Middle frontal gyrus (tissue), 1 donor: ENCODE data around the gene AMOTL2.

Source experiments
- DNase-seq: peaks from one replicate; pipeline ENCODE4 v3.0.0-alpha.2; 2015; ENCODE audit warnings: low spot score; ENCODE audit errors: extremely low spot score

Gene AMOTL2

DNA sequence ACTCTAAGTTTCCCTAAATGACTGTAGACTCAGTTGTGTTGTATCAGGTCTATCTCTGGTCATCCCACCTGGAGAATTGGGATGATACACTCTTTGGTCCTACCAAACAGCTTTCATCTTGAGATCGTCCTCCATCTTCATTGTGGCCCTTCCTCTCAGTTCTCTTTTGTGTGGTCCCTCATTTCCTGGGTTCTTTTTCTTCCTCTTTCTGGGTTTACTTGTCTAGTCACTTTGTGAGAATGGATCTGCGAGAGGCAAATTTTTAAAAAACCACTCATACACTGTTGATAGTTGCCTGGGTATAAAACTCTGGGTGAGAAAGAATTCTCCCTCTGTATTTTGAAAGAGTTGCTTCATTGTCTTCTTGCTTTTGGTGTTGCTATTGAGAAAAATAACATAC is 6.0 kb upstream of the AMOTL2 start:
- no peak for DNase-seq

DNA sequence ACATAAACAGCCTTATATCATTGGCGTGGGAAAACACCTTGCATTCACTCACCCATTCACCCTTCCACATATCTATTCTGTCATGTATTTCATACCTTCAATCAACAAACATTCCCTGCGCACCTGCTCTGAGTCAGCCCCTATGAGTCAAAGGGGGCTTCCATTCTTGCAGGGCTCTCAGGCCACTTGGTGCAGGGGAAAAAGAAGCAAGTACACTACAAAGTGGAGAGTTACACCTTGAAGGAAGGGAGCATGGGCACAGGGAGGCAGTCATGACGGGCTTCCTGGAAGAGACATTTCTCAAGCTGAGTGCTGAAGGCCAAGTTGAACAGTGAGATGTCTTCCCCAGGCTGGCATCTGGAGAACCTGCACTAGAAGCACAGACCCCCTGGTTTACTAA is 4.6 kb upstream of the AMOTL2 start:
- no peak for DNase-seq

DNA sequence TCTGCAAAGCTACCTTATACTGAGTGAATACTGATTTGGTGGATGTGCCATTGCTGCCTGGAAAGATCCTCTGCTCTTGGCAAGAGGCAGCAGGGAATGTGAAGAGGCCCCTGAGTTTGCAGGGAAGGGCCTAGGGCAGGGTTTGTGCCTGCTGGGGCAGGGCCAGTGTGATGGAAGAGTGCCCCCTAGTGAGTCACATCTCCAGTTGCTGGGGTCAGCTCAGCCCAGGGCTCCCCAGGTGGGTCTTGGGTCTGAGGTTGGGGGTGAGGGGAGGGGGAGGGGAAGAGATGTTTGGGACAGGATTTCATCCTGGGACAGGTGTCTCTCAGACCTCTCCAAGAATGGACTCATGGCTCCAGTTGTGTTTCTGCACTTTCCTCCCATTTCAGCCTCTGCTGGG is 4.1 kb upstream of the AMOTL2 start:
- DNase-seq: no peak

DNA sequence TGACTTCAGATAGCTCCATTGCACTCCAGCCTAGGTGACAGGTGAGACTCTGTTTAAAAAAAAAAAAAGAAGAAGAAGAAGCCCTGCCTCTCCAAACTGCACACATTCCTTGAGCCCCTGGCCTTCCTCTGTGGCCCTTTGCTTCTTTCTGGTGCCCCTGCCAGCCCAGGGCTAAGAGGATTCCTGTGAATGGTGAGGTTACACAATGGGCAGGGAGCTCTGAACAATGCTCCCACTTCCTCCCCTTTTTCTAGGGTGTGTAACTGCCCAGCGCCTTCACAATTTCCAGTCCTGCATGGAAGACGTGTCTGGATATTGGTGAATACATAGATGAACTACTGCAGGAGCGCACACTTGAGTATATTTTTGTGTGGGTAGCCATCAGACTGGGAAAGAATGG is 3.6 kb upstream of the AMOTL2 start:
- no peak for DNase-seq

DNA sequence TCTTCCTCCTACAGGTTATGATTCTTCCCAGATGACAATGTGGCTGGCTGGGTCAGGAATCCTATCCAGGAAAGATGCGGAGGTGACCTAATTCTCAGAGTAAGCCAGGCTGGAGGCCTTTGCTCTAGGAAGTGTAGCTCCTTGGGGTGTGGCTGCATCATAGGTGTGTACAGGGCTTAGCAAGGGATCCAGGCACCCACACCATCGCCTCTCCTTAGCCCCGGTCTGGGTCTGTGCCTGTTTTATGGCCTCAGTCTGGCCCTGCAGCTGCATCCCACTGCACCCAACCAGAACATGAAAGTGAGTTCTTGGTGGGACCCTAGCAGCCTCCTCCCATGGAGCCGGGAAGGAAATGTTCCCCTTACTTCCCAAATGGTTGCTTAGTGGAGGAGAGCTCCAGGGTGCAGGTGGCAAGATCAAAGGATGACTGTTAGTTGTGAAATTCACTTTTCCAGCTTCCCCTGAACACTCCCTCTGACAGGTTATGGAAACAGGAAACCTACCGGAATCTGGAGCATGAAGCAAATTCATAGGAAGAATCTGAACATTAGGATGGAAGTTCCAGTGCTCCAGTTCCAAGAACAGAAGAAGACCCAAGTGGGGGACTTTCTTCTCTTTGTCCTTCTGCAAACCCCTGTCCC is 2.7 kb upstream of the AMOTL2 start:
- DNase-seq: no peak

DNA sequence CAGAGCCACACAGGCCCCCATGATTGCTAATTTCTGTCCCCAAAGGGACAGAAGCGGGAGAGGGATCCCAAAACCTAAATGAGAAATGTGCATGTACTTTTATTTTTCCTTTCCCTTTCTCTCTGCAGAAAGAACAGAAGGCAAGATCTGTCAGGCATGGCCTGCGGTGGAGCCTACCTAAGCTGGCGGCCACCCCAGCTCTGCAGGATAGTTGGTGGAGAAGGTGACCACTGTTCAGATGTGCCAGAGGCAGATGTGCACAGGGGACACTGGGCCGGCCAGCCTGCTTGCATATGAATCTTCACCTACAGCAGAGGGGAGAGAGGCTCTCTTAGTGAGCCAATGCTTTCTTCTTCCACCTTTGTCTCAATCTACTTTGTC is 2.1 kb upstream of the AMOTL2 start:
- DNase-seq: no peak

DNA sequence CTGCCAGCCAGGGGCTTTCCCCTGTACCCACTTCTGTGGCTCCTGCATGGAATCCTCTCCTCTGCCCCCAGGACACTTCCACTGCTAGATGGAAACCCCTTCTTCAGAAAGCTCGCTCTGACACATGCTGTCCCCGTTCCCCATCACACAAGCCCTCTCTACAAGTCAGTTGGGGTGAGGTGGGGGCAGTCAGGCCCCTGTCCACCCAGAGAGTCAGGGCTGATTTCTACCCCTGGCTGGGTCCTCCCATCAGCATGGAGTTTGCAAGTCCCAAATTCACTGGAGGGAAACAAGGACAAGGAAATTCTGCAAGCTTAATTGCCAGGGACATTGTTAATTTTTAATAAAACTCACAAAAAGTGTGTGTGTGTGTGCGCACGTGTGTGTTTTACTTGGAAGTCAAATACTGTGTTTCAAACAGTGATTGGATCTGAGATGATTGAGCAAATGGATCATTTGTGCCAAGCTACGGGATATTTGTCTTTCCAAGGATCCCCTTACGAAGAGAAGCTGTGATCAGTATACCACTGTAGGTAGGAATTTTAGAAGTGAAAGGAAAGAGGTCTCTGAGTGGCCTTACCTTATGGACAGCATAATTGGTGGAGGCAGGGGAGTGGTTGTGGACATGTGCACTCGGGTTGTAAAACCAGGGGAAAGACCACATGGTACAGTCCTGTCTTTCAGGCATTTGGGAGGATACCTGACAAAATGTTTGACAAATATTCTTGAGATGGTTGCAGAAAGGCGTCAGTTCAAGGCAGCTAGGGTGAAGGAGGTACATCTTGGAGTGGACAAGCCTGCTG is 1.5 kb upstream of the AMOTL2 start:
- DNase-seq: no peak

DNA sequence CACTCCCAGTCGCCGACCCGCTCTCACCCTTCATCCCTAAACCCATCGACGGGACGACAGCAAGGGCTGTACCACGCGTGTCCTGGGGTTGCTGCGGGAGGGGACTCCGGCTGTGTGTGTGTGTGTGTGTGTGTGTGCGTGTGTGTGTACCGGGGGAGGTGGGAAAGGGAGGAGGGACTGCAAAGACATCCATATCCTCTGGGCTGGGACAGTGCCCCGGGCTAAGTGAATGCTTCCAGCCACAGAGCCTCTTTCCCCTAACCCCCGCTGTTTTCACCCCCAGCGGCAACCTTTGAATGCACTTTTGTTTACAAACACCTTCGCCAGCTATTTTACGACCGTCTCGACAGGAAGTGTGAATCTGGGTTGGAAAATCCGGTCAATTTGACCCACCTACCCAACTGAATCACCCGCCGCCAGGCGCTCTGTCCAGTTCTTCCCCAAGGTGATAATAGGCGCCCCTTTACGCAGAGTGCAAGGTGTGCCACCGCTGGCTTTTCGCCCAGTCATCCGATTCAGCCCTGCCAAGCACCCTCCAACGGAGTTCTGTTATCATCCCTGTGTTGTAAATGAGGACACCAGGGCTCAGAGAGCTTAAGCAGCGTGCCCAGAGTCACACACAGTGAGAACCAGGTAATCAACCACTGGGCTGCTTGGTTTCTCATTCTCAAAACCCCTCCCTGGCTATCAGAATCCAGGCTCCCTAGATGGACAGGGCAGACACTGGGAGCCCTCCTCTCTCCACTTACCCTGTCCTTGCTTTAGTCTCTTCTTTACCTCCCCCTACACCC is 739 bp upstream of the AMOTL2 start:
- no peak for DNase-seq

DNA sequence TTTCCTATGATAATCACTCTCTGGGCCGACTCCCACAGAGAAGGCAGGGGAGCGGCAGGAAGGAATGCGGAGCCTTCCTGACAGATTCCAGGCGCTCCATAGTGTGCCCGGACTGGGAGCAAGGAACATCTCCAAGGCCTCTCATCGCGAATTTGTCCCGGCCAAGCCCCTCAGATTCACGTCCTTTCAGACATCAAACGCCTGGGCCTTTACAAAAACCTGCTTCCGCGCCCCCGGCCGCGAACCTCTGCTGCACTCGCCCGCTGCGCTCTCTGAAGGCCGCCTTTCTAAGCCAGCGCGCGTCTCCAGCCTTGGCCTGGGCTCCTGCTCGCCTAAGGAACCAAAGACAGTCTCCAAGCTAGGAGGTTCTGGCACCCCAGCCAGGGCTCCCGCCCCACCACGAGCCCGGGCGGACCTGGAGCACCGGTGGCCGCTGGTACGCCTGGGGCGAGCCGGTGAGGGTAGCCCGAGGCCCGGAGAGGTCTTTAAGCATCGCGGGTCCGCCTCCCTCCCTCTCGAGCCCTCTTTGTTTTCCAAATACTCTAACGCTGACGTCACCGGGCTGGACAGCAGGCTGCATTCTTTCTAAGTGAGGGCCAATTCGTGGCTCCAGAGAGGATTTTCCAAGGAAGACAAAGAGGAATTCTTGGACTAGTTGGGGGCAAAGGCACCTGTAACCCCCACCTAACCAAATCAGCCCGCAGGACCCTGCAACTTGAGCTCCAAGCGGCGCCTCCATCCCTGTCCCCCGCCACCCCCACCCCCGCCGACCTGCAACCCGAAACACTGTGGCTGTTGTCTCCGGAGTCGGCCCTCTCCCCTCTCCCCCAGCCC is 759 bp downstream of the AMOTL2 start:
- peak; percentile 74 for DNase-seq

DNA sequence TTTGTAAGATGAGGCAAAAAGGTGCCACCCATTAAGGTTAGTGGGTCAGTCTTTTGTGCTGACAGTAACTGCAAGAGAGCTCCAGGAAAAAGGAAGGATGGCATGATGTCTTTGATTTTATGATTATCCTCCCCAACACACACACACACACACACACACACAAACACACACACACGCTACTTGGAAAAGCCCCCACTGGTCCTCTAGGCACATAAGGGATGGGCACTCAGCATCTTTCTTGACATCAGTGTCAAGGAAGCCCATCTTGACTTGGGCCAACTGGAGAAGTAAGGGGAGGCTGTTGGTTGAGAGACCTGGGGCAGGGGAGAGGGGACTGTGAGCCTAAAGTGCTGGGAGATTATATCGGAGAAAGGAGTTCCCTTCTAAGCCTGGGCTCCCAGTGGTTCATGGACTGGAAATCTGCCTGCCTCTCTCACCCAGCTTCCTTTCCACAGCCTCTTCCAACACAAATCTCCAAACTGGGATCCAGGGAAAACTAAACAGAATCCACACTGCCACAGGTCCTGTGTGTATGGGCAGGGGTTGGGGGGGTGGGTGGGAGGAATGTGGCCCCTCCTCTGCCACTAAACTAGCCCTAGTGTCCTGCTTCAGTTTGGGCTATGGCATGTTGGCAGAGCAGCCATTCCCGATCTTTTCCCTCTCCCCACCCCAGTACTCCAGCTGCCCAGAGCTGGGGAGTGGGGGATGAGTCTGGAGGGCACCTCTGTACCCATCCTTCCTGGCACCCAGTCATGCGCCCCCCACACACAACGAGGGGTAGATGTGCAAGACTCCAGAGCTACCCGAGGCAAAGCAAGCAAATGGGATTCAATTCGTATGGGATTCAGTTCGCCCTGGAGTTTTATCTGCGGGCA is 1.6 kb downstream of the AMOTL2 start:
- no peak for DNase-seq

DNA sequence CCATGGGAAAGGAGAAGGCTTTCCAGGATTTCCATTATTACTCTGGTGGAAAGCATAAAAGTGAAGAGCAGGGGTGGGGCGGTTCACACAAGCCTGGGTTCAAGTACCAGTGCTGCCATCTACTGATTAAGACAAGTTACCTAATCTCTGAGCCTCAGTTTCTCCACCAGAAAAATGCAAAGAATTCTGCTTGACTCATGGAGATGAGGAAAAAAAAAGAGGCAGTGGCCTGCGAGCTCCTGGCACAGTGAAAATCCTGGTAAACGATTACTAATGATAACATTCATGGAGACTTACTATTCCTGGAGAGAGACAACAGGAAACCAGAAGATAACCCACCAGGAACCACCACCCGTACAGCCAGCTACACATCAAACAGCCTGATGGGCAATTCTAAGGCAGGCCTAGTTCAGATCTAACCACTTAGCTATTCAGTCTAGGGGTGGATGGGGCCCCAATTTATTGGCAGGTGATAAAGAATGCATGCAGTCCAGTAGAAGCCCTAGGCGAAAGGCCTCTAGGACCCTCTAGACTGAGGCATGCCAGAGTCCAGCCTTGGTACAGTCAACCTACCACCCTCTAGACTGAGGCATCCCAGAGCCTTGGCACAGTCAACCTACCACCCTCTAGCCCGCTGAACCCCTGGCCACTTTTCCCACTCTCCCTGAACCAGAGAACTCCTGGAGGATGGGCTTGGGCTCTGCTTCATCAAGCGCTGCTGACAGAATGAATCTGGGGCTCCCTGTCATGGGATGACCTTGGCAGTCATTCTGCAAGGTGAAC is 2.5 kb downstream of the AMOTL2 start:
- DNase-seq: no peak

DNA sequence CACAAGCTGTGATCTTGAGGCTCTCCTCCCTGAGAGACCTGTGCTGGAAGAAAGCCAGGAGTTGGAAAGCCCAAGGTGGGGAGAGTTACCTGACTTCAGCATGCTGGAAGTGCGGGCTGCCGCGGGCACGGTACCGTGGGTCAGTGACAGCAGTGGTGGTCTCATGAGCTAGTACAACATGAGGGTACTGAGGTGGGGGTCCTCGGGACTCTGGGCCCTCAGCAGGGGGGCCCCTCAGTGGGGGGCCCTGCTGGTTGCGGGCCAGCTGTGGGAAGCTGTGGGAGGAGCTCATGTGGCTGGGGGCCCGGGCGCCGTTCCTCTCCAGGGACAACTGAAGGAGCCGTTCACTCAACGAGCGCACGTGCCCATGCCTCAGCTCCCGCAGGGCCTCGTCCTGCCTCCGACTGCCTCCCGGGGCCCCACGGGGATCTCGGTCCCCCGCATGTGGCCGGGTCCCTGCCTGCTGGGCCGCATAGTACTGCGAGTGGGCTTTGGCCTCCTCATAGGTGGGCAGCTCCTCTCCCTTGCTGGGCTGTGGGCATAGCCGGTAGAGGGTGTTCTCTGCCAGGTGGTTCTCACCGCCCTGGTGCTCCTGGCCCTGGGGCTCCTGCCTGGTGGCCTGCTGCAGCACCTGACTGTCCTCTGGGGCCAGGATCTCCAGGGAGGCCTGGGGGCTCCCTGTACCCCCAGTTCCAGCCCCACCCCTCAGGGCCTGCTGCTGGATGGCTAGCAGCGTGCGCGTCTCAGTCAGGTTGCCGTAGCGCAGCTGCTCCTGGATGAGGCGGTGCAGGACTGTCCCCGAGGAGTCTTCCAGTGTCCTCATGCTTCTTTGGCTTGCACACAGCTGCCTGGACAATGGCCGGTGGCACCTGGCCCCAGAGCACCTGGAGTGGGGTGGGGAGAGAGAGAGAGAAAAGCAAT is 3.4 kb downstream of the AMOTL2 start:
- no peak for DNase-seq

DNA sequence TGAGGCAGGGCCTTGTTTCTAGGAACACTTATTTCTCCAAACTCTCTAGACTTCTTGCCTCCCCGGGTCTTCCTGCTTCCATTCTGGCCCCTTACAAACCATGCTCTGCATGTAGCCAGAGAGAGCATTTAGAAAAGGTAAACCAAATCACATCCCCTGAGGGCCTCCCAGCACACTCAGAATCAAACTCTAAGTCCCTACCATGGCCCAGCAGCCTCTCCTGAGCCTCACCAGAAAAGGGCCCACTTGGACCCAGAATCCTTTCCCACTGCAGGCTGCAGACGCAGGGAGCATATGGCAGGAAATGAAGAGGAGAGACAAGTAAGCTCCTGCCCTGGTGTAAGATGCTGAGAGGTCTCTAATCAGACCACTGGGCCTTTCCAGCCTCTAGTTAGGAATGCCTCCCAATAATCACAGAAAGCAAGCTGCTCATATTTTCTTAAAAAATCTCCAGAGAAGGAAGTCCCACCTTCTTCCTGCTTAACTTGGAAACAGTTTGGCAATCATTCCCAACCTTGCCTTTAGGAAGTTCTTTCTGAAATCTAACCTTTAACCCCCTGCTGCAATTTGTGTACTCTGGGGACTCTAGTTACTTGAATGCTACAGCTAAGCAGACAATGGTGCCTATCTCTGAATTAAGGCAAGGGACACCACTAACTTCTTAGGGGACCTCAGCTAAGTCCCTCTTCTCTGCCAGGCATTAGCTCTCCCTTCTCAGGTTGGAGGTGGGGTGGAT is 4.2 kb downstream of the AMOTL2 start:
- DNase-seq: no peak

DNA sequence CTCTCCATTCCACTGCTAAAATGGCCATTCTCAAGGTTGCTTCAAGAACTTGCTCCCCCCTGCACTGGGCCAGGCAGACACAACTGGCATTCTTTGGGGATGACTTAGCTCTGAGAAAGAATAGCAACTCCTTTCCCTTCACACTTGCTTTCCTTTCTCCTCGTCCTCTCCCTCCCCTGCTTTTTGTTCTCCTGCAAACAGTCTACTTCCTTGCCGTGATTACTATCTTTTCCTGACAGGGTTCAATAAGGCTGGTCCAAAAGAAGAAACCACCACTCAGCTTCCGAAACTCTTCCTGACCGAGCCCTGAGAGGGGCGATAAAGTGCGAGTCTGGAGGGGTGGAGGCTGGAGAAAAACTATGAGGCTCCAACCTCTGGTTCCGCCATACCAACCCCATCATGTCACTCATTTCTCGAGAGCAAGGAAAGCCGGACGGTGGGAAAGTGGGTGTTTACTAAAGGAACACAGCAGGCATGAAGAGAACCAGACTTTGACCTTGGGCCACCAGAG is 5.0 kb downstream of the AMOTL2 start:
- no peak for DNase-seq

DNA sequence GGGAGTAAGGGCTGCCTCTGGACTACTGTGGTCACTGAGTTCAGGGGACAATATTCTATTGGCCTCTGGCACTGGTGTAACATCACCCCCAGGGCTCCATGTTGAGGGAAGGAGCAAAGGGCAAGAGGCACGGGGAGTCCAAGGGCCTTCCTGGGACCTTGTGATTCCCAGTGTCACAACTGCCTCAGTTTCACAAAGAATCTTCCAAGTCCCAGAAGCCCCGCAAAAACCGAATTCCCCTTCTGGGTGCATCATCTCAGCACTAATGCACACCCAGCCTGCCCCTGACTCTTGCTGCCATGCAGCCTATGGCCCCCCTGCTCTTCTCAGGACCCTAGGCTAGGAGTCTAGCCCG is 5.5 kb downstream of the AMOTL2 start:
- no peak for DNase-seq

DNA sequence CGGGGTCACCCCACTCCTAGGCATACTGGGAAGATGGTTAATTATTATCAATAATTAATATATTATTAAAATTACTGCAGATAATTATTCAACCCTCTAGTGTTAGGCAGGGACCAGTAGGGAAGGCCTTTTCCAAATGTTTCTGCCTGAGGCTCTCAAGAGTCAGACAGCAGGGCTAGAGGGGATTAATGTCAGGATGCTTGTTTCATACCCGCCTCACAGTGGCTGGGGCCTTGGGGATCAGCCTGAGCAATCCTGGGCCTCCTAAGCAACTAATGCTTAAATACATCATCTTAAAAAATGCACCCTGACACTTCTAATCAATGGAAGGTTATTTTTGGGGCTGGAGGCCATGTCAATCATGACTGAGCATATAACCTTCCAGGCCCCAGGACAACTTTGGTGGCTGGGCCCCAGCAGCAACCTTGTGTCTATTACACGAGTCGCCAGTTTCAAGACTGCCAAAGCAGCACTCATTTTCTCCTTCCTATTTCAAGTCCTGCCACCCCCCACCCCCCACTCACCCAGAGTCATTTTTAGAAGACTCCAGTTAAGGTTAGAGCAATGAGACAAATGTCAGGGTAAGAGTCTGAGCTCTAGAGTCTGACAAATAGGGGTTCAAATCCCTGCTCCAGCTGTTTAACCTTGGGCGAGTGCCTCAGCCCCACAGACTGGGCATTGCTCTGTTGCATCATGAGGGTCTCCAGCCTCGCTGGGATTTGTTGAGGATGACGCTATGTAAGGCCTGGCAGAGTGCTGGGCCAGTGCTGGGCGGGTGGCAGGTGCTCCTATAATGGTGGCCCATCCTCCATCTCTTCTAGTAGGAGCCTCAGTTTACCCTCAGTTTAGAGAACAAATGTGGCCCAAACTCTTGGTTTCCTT is 6.1 kb downstream of the AMOTL2 start:
- DNase-seq: no peak
